Prostate gland (tissue), 2 donors: ENCODE data around the gene SEMA5A. TPM values are rescaled to one million over a fixed set of nuclear protein-coding genes. Genes with fewer than 3 reads are reported as not detected.

Experiments used
- DNase-seq: peaks from one replicate; pipeline ENCODE4 v3.0.0-alpha.2; 2019; ENCODE audit warnings: low spot score
- H3K27ac ChIP-seq, 2 donors: fragments of 200-600 bp; sonication (generic); 2 replicates each; pipeline ENCODE4 v1.5.1; 2017 to 2019
- H3K27me3 ChIP-seq: fragments of 200-600 bp; sonication (generic); replicated peaks from 2 replicates; pipeline ENCODE4 v1.5.1; 2019; ENCODE audit not compliant: insufficient read depth
- H3K36me3 ChIP-seq, 2 donors: fragments of 200-600 bp; sonication (generic); 1 replicate in 1 of 2; 2 replicates in 1 of 2; pipeline versions ENCODE4 v1.5.1 to v1.8.1; 2017 to 2019
- H3K4me1 ChIP-seq: fragments of 200-600 bp; sonication (generic); replicated peaks from 2 replicates; pipeline ENCODE4 v1.5.1; 2019
- H3K4me3 ChIP-seq, 2 donors: fragments of 200-600 bp; sonication (generic); 2 replicates each; pipeline ENCODE4 v1.5.1; 2017 to 2019
- H3K9me3 ChIP-seq: fragments of 200-600 bp; sonication (generic); 2 replicates; pipeline ENCODE4 v1.5.1; 2017
- CTCF ChIP-seq, 4 experiments: fragments of 200-600 bp in 2 of 4; fragments of 450-650 bp in 2 of 4; sonication (generic) in 2 of 4; IDR thresholded peaks; 1 replicate in 3 of 4; 2 replicates in 1 of 4; pipeline ENCODE4 v1.5.1; 2016 to 2019; ENCODE audit warnings: antibody characterized with exemption in 4 of 4, mild to moderate bottlenecking in 2 of 4, moderate library complexity in 2 of 4
- POLR2A ChIP-seq: fragments of 450-650 bp; IDR thresholded peaks from one replicate; pipeline ENCODE4 v1.6.1; 2016; ENCODE audit warnings: antibody characterized with exemption, mild to moderate bottlenecking
- POLR2AphosphoS5 ChIP-seq: sonication (generic); formaldehyde crosslinking; IDR thresholded peaks from one replicate; pipeline ENCODE4 v1.6.1; 2017; ENCODE audit warnings: antibody characterized with exemption
- WGBS: methylation state at CpG from one replicate; pipeline ENCODE4 v1.1.5; 2018; 5-methylcytosine and 5-hydroxymethylcytosine counted together
- intact Hi-C: fragments of 100-400 bp; cut with DNase I; formaldehyde crosslinking; loops from one replicate; pipeline ENCODE4 v1.14.2; 2022
- total RNA-seq, 2 donors: library from RNA; depleted of rRNA; stranded (reverse); fragments of >200 nt; gene quantifications; one replicate each; pipeline ENCODE4 v1.1.0, GENCODE V29; 2016

The SEMA5A gene
- total RNA-seq, 2 donors from 2014 or later = 4.5 to 21.7 TPM

- Histone ChIP-seq H3K27ac (no peak overlapping the region), H3K27me3 (no peaks in the 10 kb centered on the region), H3K4me3 (no peak overlapping the region), H3K4me1 (no peaks in the 10 kb centered on the region), H3K9me3 (no peaks in the 10 kb centered on the region), H3K36me3 (no peaks in the 10 kb centered on the region)
- DNase-seq = no peak
- intact Hi-C loops = no loop called here
- TF ChIP-seq POLR2AphosphoS5 (no peak), POLR2A (no peak), CTCF (IDR thresholded peaks at IDR 0.05) (no peak)
- WGBS = 81% methylated on average over 10 of the region's 10 CpGs
Measured at GRCh38 chr5:9438596-9439354, 107.1 kb downstream of the SEMA5A start.

GRCh38 chr5:9437741-9438240 lies 108.1 kb downstream of the SEMA5A start:
- intact Hi-C loops = no loop called here
- WGBS = 71% methylated on average over 5 of the region's 5 CpGs
- no peak overlapping the region for H3K4me3 ChIP-seq

GRCh38 chr5:9431496-9432258 lies 114.2 kb downstream of the SEMA5A start:
- Histone ChIP-seq H3K4me3 (no peak overlapping the region), H3K27ac (no peak overlapping the region), H3K4me1 (no peaks in the 10 kb centered on the region), H3K27me3 (no peaks in the 10 kb centered on the region), H3K36me3 (no peaks in the 10 kb centered on the region), H3K9me3 (no peaks in the 10 kb centered on the region)
- TF ChIP-seq CTCF (IDR thresholded peaks at IDR 0.05) (no peak), POLR2A (no peak), POLR2AphosphoS5 (no peak)
- no peak for DNase-seq
- intact Hi-C loops = no loop called here
- WGBS = 24% methylated on average over 9 of the region's 9 CpGs

More at GRCh38 chr5:9437741-9438240, 108.1 kb downstream of the SEMA5A start:
- TF ChIP-seq POLR2AphosphoS5 (no peak), POLR2A (no peak), CTCF (IDR thresholded peaks at IDR 0.05) (no peak)
- Histone ChIP-seq H3K4me1 (no peaks in the 10 kb centered on the region), H3K36me3 (no peaks in the 10 kb centered on the region), H3K27me3 (no peaks in the 10 kb centered on the region), H3K27ac (no peak overlapping the region), H3K9me3 (no peaks in the 10 kb centered on the region)
- DNase-seq = no peak

GRCh38 chr5:9431151-9431495 lies 114.8 kb downstream of the SEMA5A start:
- Histone ChIP-seq H3K4me1 (no peaks in the 10 kb centered on the region), H3K4me3 (no peak overlapping the region), H3K9me3 (no peaks in the 10 kb centered on the region), H3K27ac (no peak overlapping the region), H3K36me3 (no peaks in the 10 kb centered on the region), H3K27me3 (no peaks in the 10 kb centered on the region)
- TF ChIP-seq POLR2AphosphoS5 (no peak), CTCF (IDR thresholded peaks at IDR 0.05) (no peak), POLR2A (no peak)
- intact Hi-C loops = no loop called here
- no peak for DNase-seq
